CD4-positive, alpha-beta T cell (primary cell): ENCODE measurements around the gene NCKAP5. TPM values are rescaled to one million over a fixed set of nuclear protein-coding genes. Genes with fewer than 3 reads are reported as not detected.

Experiments used
- ATAC-seq: fragments of 200-7000 bp; cut with Tn5 transposase; one replicate; pipeline ENCODE4 v1.10.0; 2022; ENCODE audit warnings: mild to moderate bottlenecking; ENCODE audit not compliant: poor library complexity
- CTCF ChIA-PET: fragments of 350-600 bp; sonication (Branson Sonifier 250); formaldehyde crosslinking; loops from one replicate; lab custom pipeline; 2021; ENCODE audit warnings: antibody characterized with exemption, inconsistent platforms; lab: Charles Lee
- POLR2A ChIA-PET: fragments of 350-600 bp; sonication (Branson Sonifier 250); formaldehyde crosslinking; loops from one replicate; lab custom pipeline; 2021; ENCODE audit warnings: antibody characterized with exemption, inconsistent platforms; lab: Charles Lee
- DNase-seq, 14 experiments: peaks; one replicate each; pipeline ENCODE4 v3.0.0-alpha.2; 2013 to 2020; ENCODE audit warnings: mixed read lengths in 2 of 14
- H3K27ac ChIP-seq, 2 donors: one replicate each; pipeline versions ENCODE4 v1.5.1 to v1.7.0; 2013; ENCODE audit warnings: low read length in 2 of 2, low read depth in 1 of 2, mild to moderate bottlenecking in 1 of 2
- H3K27me3 ChIP-seq, 2 experiments: 1 replicate in 1 of 2; 2 replicates in 1 of 2; pipeline versions ENCODE4 v1.6.1 to v1.7.0; 2013; ENCODE audit warnings: low read length in 2 of 2, control low read depth in 1 of 2, mild to moderate bottlenecking in 1 of 2, moderate library complexity in 1 of 2; ENCODE audit not compliant: insufficient read depth in 2 of 2, control insufficient read depth in 1 of 2
- H3K36me3 ChIP-seq: one replicate; pipeline ENCODE4 v1.6.1; 2013; ENCODE audit warnings: low read length, control low read depth; ENCODE audit not compliant: insufficient read depth
- H3K4me1 ChIP-seq: one replicate; pipeline ENCODE4 v1.6.1; 2013; ENCODE audit warnings: low read length, control low read depth; ENCODE audit not compliant: insufficient read depth
- H3K4me3 ChIP-seq: one replicate; pipeline ENCODE4 v1.5.1; 2013; ENCODE audit warnings: mild to moderate bottlenecking, low read length, moderate library complexity
- H3K9me3 ChIP-seq, 2 experiments: 1 replicate in 1 of 2; 2 replicates in 1 of 2; pipeline versions ENCODE4 v1.6.1 to v1.7.0; 2013; ENCODE audit warnings: low read length in 2 of 2, mild to moderate bottlenecking in 2 of 2, control low read depth in 1 of 2, moderate library complexity in 1 of 2; ENCODE audit not compliant: control insufficient read depth in 1 of 2, insufficient read depth in 1 of 2
- H3K27ac Mint-ChIP-seq: one replicate; pipeline ENCODE4 v1.8.0; 2020; ENCODE audit warnings: mixed read lengths
- H3K27me3 Mint-ChIP-seq: one replicate; pipeline ENCODE4 v1.8.0; 2021; ENCODE audit warnings: mixed read lengths
- H3K36me3 Mint-ChIP-seq: one replicate; pipeline ENCODE4 v1.8.0; 2021; ENCODE audit warnings: low read depth, mixed read lengths
- H3K4me1 Mint-ChIP-seq: one replicate; pipeline ENCODE4 v1.8.0; 2021; ENCODE audit warnings: low read depth, mixed read lengths
- H3K4me3 Mint-ChIP-seq: one replicate; pipeline ENCODE4 v1.8.0; 2020; ENCODE audit warnings: mild to moderate bottlenecking, mixed read lengths
- H3K9me3 Mint-ChIP-seq: one replicate; pipeline ENCODE4 v1.8.0; 2020; ENCODE audit warnings: mixed read lengths
- intact Hi-C, 2 experiments: fragments of 100-400 bp; cut with DNase I in 1 of 2; cut with micrococcal nuclease in 1 of 2; formaldehyde crosslinking; loops; one replicate each; pipeline versions ENCODE4 v1.15.1 to v1.9.0; 2023 to 2025; cut with DNase I, micrococcal nuclease
- total RNA-seq, 174 experiments: library from RNA in 2 of 174; stranded (reverse) in 2 of 174; gene quantifications; one replicate each; pipeline ENCODE4 v1.2.3 and lab custom pipeline; 2021 to 2026
- TF ChIP-seq, protein P1 (sequence below): fragments of 200-600 bp; IDR thresholded peaks from one replicate; pipeline ENCODE4 v1.8.0; 2022; ENCODE audit warnings: antibody characterized with exemption, mild to moderate bottlenecking

The NCKAP5 gene
- total RNA-seq, 2 experiments from 2014 or later, result not detected

DNA sequence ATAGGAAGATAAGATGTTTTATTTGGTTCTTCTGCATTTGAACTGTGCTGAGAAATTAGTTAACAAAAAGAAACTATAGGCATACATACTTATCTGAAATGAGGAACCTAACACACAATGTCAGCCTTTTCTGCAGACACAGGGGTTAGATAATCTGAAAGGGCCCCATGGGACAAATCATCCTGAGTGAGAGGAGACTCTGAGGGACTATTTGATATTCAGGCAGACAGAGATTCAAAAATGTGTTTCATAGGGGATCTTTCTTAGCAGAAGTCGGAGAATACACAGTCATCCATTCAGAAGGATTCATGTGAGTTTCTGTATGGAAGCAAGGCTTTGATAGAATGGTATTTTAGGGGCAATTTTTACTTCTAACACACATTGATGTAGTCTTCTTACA lies 79.1 kb downstream of the NCKAP5 start:
- Histone ChIP-seq H3K4me1 (no peaks in the 10 kb centered on the region), H3K4me3 (no peak overlapping the region), H3K36me3 (no peaks in the 10 kb centered on the region), H3K27me3 (no peaks in the 10 kb centered on the region), H3K27ac (no peak overlapping the region), H3K9me3 (no peaks in the 10 kb centered on the region)
- ATAC-seq (no peak), DNase-seq (no peak)
- ChIA-PET POLR2A (no interaction called here), CTCF (no interaction called here)
- Mint-ChIP-seq H3K27me3 (no peaks in the 10 kb centered on the region), H3K4me1 (no peaks in the 10 kb centered on the region), H3K27ac (no peak overlapping the region), H3K36me3 (no peaks in the 10 kb centered on the region), H3K9me3 (peaks cover 2% of the 10 kb centered on the region), H3K4me3 (no peak overlapping the region)
- TF ChIP-seq, protein P1, sequence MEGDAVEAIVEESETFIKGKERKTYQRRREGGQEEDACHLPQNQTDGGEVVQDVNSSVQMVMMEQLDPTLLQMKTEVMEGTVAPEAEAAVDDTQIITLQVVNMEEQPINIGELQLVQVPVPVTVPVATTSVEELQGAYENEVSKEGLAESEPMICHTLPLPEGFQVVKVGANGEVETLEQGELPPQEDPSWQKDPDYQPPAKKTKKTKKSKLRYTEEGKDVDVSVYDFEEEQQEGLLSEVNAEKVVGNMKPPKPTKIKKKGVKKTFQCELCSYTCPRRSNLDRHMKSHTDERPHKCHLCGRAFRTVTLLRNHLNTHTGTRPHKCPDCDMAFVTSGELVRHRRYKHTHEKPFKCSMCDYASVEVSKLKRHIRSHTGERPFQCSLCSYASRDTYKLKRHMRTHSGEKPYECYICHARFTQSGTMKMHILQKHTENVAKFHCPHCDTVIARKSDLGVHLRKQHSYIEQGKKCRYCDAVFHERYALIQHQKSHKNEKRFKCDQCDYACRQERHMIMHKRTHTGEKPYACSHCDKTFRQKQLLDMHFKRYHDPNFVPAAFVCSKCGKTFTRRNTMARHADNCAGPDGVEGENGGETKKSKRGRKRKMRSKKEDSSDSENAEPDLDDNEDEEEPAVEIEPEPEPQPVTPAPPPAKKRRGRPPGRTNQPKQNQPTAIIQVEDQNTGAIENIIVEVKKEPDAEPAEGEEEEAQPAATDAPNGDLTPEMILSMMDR, result no peak
- intact Hi-C loops, result no loop called here

DNA sequence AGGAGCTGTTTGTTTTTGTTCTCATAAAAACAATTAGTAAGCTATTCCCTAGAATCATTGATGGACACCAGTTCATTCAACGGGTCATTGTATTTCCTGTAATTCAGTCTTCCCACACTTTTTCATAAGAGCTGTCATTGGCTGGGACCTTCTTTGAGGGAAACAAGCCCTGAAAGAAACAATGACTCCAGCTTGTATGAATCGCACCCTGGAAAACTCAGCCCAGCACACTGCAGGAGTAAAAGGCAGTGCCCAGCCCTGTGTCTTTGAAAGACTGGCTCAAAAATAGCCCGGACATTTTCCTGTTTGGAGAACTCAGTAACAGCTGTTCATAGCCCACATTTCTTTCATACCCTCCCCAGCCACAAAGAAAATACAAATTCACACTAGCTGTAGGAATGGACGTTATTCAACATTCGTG lies 81.5 kb downstream of the NCKAP5 start:
- POLR2A ChIA-PET, result no interaction called here
- Mint-ChIP-seq H3K36me3 (no peaks in the 10 kb centered on the region), H3K27me3 (no peaks in the 10 kb centered on the region), H3K4me3 (no peak overlapping the region), H3K4me1 (no peaks in the 10 kb centered on the region), H3K9me3 (peaks cover 2% of the 10 kb centered on the region), H3K27ac (no peak overlapping the region)
- H3K9me3 ChIP-seq, result no peaks in the 10 kb centered on the region
- DNase-seq, result no peak
- no peak overlapping the region for H3K27ac ChIP-seq
- ATAC-seq, result no peak
- no peaks in the 10 kb centered on the region for H3K27me3 ChIP-seq
- intact Hi-C loops, result no loop called here
- no peaks in the 10 kb centered on the region for H3K36me3 ChIP-seq
- no peak overlapping the region for H3K4me3 ChIP-seq
- CTCF ChIA-PET, result no interaction called here
- H3K4me1 ChIP-seq, result no peaks in the 10 kb centered on the region
- TF ChIP-seq, protein P1, result no peak

DNA sequence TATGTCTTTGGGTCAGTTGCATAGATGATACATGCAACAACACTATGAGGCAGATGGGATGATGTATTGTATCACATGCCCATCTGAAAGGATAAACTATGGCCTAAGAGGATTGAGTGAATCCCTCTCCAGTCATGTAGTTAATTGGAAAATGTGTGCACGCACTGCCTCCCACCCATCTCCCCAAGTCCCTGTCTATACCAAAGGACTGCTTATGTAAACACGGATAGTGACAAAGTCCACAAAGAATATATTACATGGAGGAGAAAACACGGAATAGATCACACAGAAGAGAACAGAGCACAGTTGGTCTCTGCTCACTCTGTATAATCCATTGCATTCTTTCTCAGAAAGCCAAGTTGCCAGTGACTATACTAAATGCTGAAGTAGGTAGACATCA lies 82.4 kb downstream of the NCKAP5 start:
- Histone ChIP-seq H3K27ac (no peak overlapping the region), H3K36me3 (no peaks in the 10 kb centered on the region), H3K9me3 (no peaks in the 10 kb centered on the region), H3K4me1 (no peaks in the 10 kb centered on the region), H3K27me3 (no peaks in the 10 kb centered on the region), H3K4me3 (no peak overlapping the region)
- POLR2A ChIA-PET, result no interaction called here
- TF ChIP-seq, protein P1, result no peak
- H3K27ac Mint-ChIP-seq, result no peak overlapping the region
- CTCF ChIA-PET, result no interaction called here
- no peak for DNase-seq
- no peak for ATAC-seq
- H3K4me1 Mint-ChIP-seq, result no peaks in the 10 kb centered on the region
- no peaks in the 10 kb centered on the region for H3K36me3 Mint-ChIP-seq
- H3K9me3 Mint-ChIP-seq, result peaks cover 2% of the 10 kb centered on the region
- no peaks in the 10 kb centered on the region for H3K27me3 Mint-ChIP-seq
- no peak overlapping the region for H3K4me3 Mint-ChIP-seq
- intact Hi-C loops, result no loop called here
